PC-9 (cell line): ENCODE data around the gene SEC22A.

Experiments
- EZH2 ChIP-seq: fragments of 200-600 bp; sonication (generic); IDR thresholded peaks from 2 replicates; pipeline ENCODE4 v1.8.0; 2017; ENCODE audit warnings: antibody characterized with exemption, low read depth
- TF ChIP-seq, protein P1 (sequence below): fragments of 200-600 bp; sonication (generic); conservative IDR thresholded peaks from 2 replicates; pipeline ENCODE4 v1.6.1; 2017; ENCODE audit warnings: mixed run types, antibody characterized with exemption, mild to moderate bottlenecking, moderate library complexity

DNA sequence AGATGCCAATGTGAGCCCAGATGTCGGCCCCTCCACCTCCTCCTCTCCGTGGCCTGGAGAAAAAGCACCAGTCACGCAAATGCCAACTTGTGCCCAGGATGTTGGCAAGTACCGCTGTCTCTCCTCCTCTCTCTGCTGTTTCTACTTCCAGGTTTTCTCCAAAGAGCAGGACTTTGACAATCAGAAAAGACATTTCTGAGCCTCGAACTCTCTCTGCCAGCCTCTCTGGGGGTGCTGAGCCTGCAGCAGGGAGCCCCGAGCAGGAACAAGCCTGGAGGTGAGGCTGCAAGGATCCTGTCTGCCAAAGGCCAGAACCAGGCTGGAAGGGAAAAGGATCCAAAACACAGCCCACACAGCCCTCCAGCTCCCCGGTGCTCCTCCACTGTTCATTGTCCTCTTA, 89.7 kb downstream of the SEC22A start:
- TF ChIP-seq, protein P1, sequence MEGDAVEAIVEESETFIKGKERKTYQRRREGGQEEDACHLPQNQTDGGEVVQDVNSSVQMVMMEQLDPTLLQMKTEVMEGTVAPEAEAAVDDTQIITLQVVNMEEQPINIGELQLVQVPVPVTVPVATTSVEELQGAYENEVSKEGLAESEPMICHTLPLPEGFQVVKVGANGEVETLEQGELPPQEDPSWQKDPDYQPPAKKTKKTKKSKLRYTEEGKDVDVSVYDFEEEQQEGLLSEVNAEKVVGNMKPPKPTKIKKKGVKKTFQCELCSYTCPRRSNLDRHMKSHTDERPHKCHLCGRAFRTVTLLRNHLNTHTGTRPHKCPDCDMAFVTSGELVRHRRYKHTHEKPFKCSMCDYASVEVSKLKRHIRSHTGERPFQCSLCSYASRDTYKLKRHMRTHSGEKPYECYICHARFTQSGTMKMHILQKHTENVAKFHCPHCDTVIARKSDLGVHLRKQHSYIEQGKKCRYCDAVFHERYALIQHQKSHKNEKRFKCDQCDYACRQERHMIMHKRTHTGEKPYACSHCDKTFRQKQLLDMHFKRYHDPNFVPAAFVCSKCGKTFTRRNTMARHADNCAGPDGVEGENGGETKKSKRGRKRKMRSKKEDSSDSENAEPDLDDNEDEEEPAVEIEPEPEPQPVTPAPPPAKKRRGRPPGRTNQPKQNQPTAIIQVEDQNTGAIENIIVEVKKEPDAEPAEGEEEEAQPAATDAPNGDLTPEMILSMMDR: no peak
- no peak for TF ChIP-seq EZH2
